NCI-H510A (cell line): ENCODE results near the gene GSTK1.
"Not testable (repeated sequence)": the region's sequence is repeated elsewhere in the genome, so short reads cannot be mapped to it uniquely, and the experiment has no call there.

Experiments
- DNase-seq: peaks from one replicate; lab custom pipeline; 2025; lab: John Stamatoyannopoulos, UW

GSTK1 gene

DNA sequence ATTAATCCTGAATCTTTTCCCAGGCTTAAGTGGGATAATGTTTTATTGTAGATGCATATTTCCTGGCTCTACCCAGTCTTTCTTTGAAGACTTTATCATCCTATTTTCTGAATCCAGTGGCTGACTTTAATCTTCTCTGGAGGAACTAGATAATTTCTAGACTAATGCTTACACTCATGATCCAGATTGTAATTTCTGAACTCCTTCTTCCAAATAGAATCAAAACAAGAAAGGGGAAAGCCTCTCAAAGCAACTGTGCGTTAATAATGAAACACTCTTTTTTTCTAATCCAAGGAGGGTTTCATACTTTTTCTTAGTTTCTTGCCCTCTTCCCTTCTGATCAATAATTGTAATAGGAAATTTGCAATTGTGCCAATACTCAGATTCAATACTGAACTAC lies 8.0 kb downstream of the GSTK1 start:
- no peak for DNase-seq

GRCh38 chr7:143272871-143273270 lies 9.6 kb downstream of the GSTK1 start:
- no peak for DNase-seq

- no peak for DNase-seq
Observed at GRCh38 chr7:143279186-143280098, 16.2 kb downstream of the GSTK1 start.

- no peak for DNase-seq
Observed at GRCh38 chr7:143280160-143280559, 16.9 kb downstream of the GSTK1 start.

DNA sequence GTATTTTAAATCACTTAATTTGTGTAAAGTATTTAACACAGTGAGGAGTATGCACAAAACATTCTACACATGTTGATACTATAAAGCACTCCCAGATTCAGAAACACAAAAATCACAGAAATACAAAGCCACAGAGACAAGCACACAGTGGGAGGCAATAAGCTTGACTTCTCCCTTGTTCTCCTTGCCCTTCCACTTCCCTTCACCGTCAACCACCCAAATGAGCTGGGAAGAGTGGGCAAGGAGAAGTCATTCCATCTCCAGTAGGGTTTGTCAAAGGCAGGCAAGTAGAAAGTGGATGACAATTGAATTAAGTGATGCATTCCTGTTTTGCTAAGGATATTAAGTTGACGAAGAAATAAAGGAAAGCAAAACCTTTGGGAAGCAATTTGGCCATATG lies 17.3 kb downstream of the GSTK1 start:
- no peak for DNase-seq

DNA sequence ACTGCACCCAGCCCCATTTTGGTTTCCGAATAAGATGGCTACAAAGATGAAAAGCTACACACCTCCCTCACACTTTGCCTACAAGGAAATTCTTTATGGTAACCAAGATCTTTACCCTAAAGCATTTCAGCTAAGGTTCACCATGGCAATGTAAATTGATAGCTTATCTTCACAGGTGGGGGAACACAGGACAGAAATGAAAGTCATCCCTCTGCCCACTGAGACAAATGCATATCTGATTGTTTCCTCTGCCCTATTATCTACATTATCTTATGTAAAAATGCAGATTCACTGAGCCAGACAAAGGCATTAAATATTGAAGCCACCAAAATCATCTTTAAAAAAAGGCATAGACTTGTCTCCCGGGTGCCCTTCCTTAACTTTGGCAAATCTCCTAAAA lies 18.3 kb downstream of the GSTK1 start:
- no peak for DNase-seq

GRCh38 chr7:143282124-143282523 lies 18.9 kb downstream of the GSTK1 start:
- no peak for DNase-seq

GRCh38 chr7:143283381-143283780 lies 20.1 kb downstream of the GSTK1 start:
- DNase-seq, result no peak

DNA sequence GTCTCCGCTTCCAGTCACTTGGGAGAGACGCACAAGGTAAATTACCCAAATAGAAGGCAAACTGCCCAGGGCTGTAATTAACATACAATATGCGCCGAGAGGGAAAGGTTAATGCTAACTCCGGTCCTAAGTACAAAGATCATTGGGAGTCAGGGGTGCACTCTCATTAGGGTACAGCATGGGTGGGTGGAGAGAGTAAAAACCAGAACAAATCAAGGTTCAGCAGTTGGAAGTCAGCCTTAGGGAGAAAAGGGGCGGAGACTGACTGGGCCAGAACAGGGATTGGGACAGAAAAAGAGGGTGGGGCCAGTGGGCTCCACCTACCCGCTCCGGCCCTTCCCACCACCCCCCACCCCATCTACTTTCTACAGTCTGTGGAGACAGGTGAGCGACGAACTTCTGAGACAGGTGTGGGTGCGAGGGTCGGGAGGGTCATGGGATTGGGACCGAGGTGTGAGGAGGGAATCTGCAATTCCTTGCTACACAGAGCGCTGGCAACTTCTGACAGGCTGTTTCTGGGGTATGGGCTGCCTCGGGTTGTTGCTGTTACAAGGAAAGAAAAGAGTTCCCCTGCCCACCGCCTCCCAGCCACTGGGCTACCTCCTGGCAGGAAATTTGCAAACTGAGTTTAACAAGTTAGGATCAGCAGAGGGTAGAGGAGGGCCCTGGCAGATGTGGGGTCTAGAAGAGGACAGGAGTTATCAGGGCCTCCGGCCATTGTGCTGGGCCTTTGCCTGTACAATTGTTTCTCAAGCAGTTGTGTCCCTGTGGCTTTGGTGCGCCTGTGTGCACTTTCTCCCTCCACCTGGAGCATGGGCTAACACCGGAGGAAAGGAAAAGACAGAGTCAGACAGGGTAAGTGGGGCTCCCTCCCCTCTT lies 21.6 kb downstream of the GSTK1 start, which contains the start of gene TMEM139:
Gene TMEM139, plus strand, starts transcription at position 368 of the 879 bp plus-strand sequence. CDS start 1,000 bp downstream, outside the sequence.
- no peak for DNase-seq

- DNase-seq, result no peak
Observed at GRCh38 chr7:143285470-143285778, 22.2 kb downstream of the GSTK1 start.

- DNase-seq, result no peak
Observed at GRCh38 chr7:143285806-143286521, 22.7 kb downstream of the GSTK1 start.

- DNase-seq, result no peak
Observed at GRCh38 chr7:143286522-143286890, 23.3 kb downstream of the GSTK1 start.

- DNase-seq, result no peak
Observed at GRCh38 chr7:143287339-143287934, 24.2 kb downstream of the GSTK1 start.

- DNase-seq, result peak; percentile 71
Observed at GRCh38 chr7:143287935-143288826, 24.9 kb downstream of the GSTK1 start, which contains the start of gene CASP2. Gene CASP2 (plus strand): TSS chr7:143288351. CDS start chr7:143288456, 105 bp downstream.

DNA sequence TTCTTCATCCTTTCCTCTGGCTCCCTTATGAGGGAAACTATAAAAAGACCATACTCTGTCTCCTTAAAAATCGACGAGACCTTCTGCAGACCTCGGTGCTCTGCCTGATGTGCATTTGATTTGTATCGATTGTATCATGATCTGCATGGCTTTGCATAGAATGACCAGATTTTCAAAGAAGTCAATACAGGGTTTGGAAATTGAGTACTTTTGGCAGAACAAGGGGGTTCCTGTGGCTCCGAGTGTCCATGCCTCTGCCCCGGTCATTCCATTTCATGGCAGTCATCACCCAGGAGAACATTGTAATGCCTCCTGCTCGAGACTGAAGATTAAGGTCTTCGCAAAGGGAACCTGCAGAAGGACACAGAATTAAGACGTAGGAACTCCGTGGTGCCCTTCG lies 25.6 kb downstream of the GSTK1 start:
- no peak for DNase-seq

DNA sequence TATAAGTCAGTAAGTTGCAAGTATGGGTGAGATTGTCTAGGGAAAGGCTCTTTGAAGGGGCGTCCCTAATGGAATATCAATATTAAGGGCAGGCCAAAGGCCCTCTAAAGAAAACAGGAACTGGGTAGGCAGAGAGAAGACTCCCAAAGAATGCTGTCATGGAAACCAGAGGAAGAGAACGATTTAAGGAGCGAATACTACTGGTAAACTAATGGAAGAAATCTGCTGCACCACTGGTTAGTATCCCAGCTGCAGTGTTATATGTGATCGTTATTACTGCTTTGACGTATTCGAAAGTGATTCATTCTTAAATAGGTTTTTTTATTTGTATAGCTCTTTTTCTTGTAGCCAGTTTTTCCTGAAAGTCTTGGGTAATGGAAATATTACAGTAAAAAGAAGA lies 26.2 kb downstream of the GSTK1 start:
- no peak for DNase-seq

- not testable (repeated sequence) for DNase-seq
Observed at GRCh38 chr7:143289888-143290287, 26.6 kb downstream of the GSTK1 start.

GRCh38 chr7:143290293-143290692 lies 27.1 kb downstream of the GSTK1 start:
- DNase-seq, result no peak

DNA sequence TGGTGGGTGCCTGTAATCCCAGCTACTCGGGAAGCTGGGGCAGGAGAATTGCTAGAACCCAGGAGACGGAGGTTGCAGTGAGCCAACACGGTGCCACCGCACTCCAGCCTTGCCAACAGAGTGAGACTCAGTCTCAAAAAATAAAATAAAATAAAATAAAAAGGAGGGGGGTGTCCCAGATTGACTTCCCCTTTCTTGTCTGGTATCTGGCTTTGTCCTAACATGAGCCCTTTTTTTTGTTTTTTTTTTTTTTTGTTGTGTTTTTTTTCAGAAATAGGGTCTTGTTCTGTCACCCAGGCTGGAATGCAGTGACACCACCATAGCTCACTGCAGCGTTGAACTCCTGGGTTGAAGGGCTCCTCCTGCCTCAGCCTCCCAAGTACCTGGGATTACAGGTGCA lies 29.6 kb downstream of the GSTK1 start:
- DNase-seq, result no peak

DNA sequence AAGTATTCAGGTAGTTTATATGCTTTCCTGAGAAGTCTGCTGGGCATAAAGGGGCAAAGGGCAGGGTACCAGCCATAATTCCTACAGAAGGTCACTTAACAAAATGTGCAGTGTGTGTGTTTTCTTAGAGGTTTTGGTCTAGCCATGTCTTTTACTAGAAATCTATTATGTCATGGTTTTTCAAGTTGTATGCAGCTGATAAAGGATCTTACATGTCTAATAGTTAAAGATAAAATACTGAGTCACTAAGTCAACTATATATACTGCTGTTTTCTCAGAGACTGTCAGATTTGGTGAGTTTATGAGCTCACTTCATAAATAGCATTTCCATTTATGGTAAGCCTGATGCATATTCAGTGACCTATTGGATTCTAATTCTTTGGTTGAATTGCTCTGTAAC lies 32.6 kb downstream of the GSTK1 start:
- no peak for DNase-seq

DNA sequence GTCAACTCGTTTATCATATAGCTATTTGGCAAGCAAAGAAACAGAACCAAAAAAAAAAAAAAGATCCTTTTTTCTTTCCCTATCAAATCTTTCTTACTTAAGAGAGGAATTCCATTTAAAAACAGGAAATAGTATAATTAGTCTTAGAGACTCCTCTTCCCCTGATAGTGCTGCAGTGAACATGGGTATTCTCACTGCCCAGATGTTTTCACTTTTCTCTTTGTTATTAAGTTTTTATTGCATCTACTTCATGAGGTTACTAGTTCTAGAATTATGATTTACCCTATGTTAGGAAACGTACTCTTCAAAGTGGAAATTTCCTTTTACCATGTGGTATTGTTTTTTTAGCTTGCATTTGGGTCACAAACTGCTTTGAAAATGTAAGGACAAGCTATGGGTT lies 33.4 kb downstream of the GSTK1 start:
- no peak for DNase-seq
